Activated CD4-positive, CD25-positive, alpha-beta regulatory T cell (primary cell): Measurements from ENCODE around the gene SV2A.
"Not testable (repeated sequence)": the region's sequence is repeated elsewhere in the genome, so short reads cannot be mapped to it uniquely, and the experiment has no call there.

Source experiments
- DNase-seq, 4 experiments: peaks; one replicate each; lab custom pipeline; 2025; lab: John Stamatoyannopoulos, UW

SV2A gene

GRCh38 chr1:149928401-149928724 lies 10.7 kb upstream of the SV2A start:
- DNase-seq = no peak

GRCh38 chr1:149927563-149928400 lies 10.1 kb upstream of the SV2A start, which contains the start of gene SF3B4:
TSS of gene SF3B4 (minus strand) at chr1:149927803. CDS start at chr1:149927759, 44 bp downstream.
- DNase-seq = peak; percentile 84 to 95 (median 93)

GRCh38 chr1:149927056-149927562 lies 9.5 kb upstream of the SV2A start:
- DNase-seq = no peak

- no peak for DNase-seq
These were observed 8.7 kb upstream of the SV2A start for GRCh38 chr1:149926296-149926695.

- no peak for DNase-seq
These were observed 8.1 kb upstream of the SV2A start for GRCh38 chr1:149925751-149926150.

GRCh38 chr1:149925345-149925744 lies 7.7 kb upstream of the SV2A start:
- DNase-seq = no peak

GRCh38 chr1:149923626-149924025 lies 6.0 kb upstream of the SV2A start:
- DNase-seq = no peak

- DNase-seq = no peak
These were observed 769 bp downstream of the SV2A start for GRCh38 chr1:149916898-149917252.

- no peak for DNase-seq
These were observed 1.3 kb downstream of the SV2A start for GRCh38 chr1:149916193-149916897.

- no peak for DNase-seq
These were observed 2.0 kb downstream of the SV2A start for GRCh38 chr1:149915429-149916192.

GRCh38 chr1:149914545-149914944 lies 3.1 kb downstream of the SV2A start:
- no peak for DNase-seq

- no peak for DNase-seq
These were observed 11.0 kb downstream of the SV2A start for GRCh38 chr1:149906570-149907075.

GRCh38 chr1:149903836-149904491 lies 13.7 kb downstream of the SV2A start:
- no peak for DNase-seq

GRCh38 chr1:149899460-149900284 lies 18.0 kb downstream of the SV2A start, which contains the start of gene BOLA1:
TSS of gene BOLA1 (plus strand) at chr1:149899568. CDS start at chr1:149900060, 492 bp downstream.
- DNase-seq = peak; percentile 45 to 65 (median 61)

- DNase-seq = no peak
These were observed 21.1 kb downstream of the SV2A start for GRCh38 chr1:149896575-149896974.

GRCh38 chr1:149888999-149889289 lies 28.7 kb downstream of the SV2A start:
- no peak for DNase-seq

- peak; percentile 47 to 51 (median 50) for DNase-seq
These were observed 29.2 kb downstream of the SV2A start for GRCh38 chr1:149888247-149888998.

GRCh38 chr1:149887456-149888246 lies 30.0 kb downstream of the SV2A start:
- DNase-seq = peak; percentile 27 to 59 (median 48)

- not testable (repeated sequence) for DNase-seq
These were observed 30.5 kb downstream of the SV2A start for GRCh38 chr1:149887196-149887455.
